Right atrium auricular region (tissue), 2 donors: ENCODE data around the gene AGO3. TPM values are rescaled to one million over a fixed set of nuclear protein-coding genes. Genes with fewer than 3 reads are reported as not detected.

Experiments used
- DNase-seq: peaks from one replicate; pipeline ENCODE4 v3.0.0-alpha.2; 2019; ENCODE audit warnings: low spot score
- H3K27ac ChIP-seq, 2 donors: fragments of 200-600 bp; sonication (generic); 1 replicate in 1 of 2; 2 replicates in 1 of 2; pipeline ENCODE4 v1.5.1; 2016 to 2019
- H3K27me3 ChIP-seq, 2 donors: fragments of 200-600 bp; sonication (generic); one replicate each; pipeline versions ENCODE4 v1.5.1 to v1.6.0; 2017 to 2019
- H3K36me3 ChIP-seq: fragments of 200-600 bp; sonication (generic); one replicate; pipeline ENCODE4 v1.5.1; 2016
- H3K4me1 ChIP-seq, 2 donors: fragments of 200-600 bp; sonication (generic); one replicate each; pipeline versions ENCODE4 v1.5.1 to v1.6.0; 2017 to 2019
- H3K4me3 ChIP-seq, 2 donors: fragments of 200-600 bp; sonication (generic); 1 replicate in 1 of 2; 2 replicates in 1 of 2; pipeline ENCODE4 v1.5.1; 2017 to 2019; ENCODE audit warnings: mild to moderate bottlenecking in 1 of 2, moderate library complexity in 1 of 2
- H3K9me3 ChIP-seq, 2 donors: fragments of 200-600 bp; sonication (generic); one replicate each; pipeline ENCODE4 v1.5.1; 2019
- total RNA-seq, 2 donors: library from RNA; depleted of rRNA; stranded (reverse); fragments of >200 nt; gene quantifications; one replicate each; pipeline ENCODE4 v1.1.0, GENCODE V29; 2016
- TF ChIP-seq, protein P1 (sequence below), 2 donors: fragments of 200-600 bp; sonication (generic); IDR thresholded peaks; one replicate each; pipeline ENCODE4 v1.5.1; 2019; ENCODE audit warnings: antibody characterized with exemption in 2 of 2

Gene AGO3
- total RNA-seq, 2 donors from 2014 or later, result 10.1 to 10.6 TPM

DNA sequence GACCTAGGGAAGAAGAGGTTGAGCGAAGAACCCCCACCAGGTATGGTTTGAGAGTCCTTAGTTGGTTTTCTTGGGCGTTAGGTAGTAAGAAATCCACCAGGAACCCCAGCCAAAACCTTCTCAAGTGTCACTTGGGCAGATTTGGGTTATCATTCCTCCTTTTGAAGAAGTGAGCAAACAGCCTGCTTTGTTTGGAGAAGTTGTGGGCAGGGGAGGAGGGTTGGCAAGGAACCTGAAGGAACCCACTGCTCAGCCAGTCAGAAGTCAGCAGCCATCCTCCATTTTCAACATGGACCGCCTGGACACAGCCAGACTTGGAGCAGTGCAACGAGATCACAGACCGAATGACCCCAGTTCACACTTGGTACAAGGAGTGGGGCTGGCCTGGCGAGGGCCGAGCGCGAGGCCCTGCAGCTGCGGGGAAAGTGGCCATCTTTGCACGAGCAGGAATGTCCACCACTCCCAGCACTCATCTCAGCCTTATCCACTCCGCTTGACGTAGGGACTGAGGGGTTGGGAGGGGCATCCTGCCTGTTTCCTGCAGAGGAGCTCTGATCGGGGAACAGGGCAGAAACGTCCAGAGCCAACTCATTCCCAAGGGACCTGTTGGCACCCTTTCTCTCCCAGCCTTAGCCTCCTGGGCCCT, 165.0 kb downstream of the AGO3 start:
- no peaks in the 10 kb centered on the region for H3K9me3 ChIP-seq
- DNase-seq, result no peak
- no peak overlapping the region for H3K4me3 ChIP-seq
- TF ChIP-seq, protein P1, sequence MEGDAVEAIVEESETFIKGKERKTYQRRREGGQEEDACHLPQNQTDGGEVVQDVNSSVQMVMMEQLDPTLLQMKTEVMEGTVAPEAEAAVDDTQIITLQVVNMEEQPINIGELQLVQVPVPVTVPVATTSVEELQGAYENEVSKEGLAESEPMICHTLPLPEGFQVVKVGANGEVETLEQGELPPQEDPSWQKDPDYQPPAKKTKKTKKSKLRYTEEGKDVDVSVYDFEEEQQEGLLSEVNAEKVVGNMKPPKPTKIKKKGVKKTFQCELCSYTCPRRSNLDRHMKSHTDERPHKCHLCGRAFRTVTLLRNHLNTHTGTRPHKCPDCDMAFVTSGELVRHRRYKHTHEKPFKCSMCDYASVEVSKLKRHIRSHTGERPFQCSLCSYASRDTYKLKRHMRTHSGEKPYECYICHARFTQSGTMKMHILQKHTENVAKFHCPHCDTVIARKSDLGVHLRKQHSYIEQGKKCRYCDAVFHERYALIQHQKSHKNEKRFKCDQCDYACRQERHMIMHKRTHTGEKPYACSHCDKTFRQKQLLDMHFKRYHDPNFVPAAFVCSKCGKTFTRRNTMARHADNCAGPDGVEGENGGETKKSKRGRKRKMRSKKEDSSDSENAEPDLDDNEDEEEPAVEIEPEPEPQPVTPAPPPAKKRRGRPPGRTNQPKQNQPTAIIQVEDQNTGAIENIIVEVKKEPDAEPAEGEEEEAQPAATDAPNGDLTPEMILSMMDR (IDR thresholded peaks at IDR 0.05), result no peak
- H3K36me3 ChIP-seq, result peaks cover 32% of the 10 kb centered on the region
- peaks cover 0 to 12% of the 10 kb centered on the region in 2 donors for H3K4me1 ChIP-seq
- H3K27me3 ChIP-seq, result no peaks in the 10 kb centered on the region
- no peak overlapping the region for H3K27ac ChIP-seq

DNA sequence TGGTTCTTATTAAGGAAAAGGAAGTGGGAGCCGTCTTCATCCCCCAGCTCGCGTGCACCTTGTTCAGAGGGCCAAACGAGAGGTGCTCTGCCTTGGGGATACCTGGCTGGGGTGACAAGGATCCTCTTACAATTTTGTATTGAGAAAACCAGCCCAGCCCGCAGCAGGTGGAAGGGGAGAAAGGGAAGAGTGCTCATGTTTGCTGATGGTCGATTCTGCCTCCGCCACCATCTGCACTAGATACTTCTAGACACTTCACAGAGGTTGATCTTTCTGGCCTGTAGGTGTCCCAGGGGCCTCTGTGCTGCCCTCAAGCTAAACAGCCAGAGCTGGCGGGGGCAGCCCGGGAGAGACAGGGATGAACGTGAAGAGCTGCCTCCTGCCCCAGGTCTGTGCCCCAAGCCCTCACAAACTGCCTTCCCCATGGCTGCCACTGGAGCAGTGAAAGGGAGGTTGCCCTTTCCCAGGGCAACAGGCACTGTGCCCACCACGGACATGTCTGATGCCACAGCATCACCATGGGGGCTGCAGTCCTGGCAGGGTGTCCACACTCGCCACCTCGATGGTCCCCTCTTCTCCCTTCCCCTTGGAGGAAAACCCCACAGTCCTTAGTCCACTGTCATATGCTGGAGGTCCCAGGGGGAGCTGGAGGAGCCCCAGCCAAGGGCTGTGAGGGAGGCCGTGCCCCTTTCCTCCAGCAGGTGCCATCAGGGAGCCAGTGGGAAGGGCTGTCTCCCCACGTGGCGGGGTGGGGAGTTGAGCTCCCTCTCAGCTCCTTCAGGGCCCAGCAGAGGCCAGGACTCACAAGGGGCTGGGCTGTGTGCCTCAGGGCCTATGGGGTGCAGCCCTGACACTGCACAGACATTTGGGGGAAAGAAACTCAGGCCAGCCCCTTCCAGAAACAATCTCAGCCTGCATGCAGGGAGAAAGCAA, 165.9 kb downstream of the AGO3 start:
- no peaks in the 10 kb centered on the region for H3K27me3 ChIP-seq
- H3K27ac ChIP-seq, result no peak overlapping the region
- peaks cover 0 to 12% of the 10 kb centered on the region in 2 donors for H3K4me1 ChIP-seq
- H3K4me3 ChIP-seq, result no peak overlapping the region
- no peak for DNase-seq
- TF ChIP-seq, protein P1 (IDR thresholded peaks at IDR 0.05), result no peak
- peaks cover 28% of the 10 kb centered on the region for H3K36me3 ChIP-seq
- H3K9me3 ChIP-seq, result no peaks in the 10 kb centered on the region

DNA sequence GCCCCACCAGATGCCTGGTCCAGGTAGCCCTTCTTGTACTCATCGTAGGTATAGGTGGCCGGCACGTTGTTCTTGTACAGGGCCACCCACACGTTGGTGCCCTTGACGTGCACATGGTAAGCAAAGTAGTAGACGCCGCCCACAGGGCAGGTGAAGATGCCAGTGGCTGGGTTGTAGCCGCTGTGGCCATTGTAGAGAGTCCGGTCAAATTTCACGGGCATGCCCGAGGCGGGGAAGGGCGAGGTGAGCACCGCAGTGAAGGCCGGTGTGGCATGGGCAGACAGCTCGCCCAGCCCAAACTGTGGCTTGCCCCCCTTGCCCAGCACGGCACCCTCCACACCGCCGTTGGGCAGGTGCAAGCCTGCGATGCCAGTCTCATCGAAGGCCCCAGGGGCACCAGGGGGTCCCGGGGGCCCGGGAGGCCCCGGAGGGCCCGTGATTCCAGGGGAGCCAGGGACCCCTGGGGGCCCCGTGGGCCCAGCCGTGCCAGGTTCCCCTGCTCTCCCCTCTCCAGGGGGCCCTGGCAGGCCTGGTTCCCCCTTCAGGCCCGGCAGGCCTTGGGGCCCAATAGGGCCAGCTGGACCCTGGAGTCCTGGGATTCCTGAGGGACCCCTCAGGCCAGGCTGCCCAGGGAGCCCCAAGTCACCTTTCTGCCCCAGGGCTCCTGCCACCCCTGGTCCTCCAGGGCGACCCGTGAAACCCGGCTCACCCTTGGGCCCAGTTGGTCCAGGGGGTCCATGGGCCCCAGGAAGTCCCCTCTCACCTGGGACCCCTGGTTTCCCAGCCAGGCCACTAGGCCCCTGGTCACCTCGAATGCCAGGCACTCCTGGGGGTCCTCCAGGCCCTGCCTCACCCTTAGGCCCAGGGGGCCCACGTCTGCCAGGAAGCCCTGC, 167.0 kb downstream of the AGO3 start:
- no peaks in the 10 kb centered on the region for H3K27me3 ChIP-seq
- H3K36me3 ChIP-seq, result peaks cover 17% of the 10 kb centered on the region
- DNase-seq, result no peak
- H3K9me3 ChIP-seq, result no peaks in the 10 kb centered on the region
- H3K4me1 ChIP-seq, result peaks cover 0 to 12% of the 10 kb centered on the region in 2 donors
- TF ChIP-seq, protein P1 (IDR thresholded peaks at IDR 0.05), result no peak
- no peak overlapping the region for H3K4me3 ChIP-seq
- no peak overlapping the region for H3K27ac ChIP-seq

DNA sequence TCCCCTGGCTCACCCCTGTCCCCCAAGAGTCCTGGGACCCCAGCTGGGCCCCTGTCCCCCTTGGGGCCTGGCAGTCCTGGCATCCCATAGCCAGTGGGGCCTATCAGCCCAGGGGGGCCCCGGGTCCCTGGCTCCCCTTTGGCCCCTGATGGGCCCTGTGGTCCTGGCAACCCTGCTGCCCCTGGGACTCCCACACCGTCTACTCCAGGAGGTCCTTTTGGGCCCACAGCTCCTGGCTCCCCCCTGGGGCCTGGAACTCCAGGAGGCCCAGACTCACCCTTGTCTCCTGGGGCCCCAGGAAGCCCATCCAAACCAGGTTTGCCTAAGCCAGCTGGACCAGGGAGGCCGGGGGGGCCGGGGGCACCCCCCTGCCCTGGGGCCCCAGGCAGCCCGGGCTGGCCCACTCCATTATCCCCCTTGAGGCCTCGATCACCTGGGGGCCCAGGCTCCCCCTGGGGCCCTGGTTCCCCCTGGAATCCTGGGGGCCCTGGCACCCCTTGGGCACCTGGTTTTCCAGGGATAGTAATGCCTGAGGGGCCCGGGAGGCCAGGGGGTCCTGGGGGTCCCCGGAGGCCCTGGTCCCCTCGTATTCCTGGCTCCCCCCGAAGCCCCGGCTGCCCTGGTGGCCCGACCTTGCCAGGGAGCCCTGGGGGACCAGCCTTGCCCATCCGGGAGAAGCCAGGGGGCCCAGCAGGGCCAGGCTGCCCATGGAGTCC, 167.9 kb downstream of the AGO3 start:
- peaks cover 9% of the 10 kb centered on the region for H3K36me3 ChIP-seq
- H3K9me3 ChIP-seq, result no peaks in the 10 kb centered on the region
- H3K27me3 ChIP-seq, result no peaks in the 10 kb centered on the region
- H3K4me1 ChIP-seq, result peaks cover 0 to 12% of the 10 kb centered on the region in 2 donors
- DNase-seq, result no peak
- TF ChIP-seq, protein P1 (IDR thresholded peaks at IDR 0.05), result no peak
- no peak overlapping the region for H3K27ac ChIP-seq
- H3K4me3 ChIP-seq, result no peak overlapping the region
